HepG2 (cell line): ENCODE measurements around the gene ABCC10. TPM values are rescaled to one million over a fixed set of nuclear protein-coding genes. Genes with fewer than 3 reads are reported as not detected.

ENCODE experiments used
- FOXK1 ChIP-seq: sonication (generic); formaldehyde crosslinking; IDR thresholded peaks from 2 replicates; pipeline ENCODE4 v1.4.0; 2020; ENCODE audit warnings: low read depth, missing genetic modification reagents, borderline replicate concordance
- HDAC6 ChIP-seq: fragments of 200-600 bp; sonication (generic); IDR thresholded peaks from 2 replicates; pipeline ENCODE4 v1.7.0; 2017; ENCODE audit warnings: mild to moderate bottlenecking, antibody characterized with exemption, low read length, low read depth
- IRF2 ChIP-seq: IDR thresholded peaks from 2 replicates; pipeline ENCODE4 v1.6.1; 2018; ENCODE audit warnings: missing genetic modification reagents, missing compliant biosample characterization
- NAIF1 ChIP-seq: sonication (generic); formaldehyde crosslinking; IDR thresholded peaks from 2 replicates; pipeline ENCODE4 v1.5.0; 2020; ENCODE audit warnings: mild to moderate bottlenecking, missing genetic modification reagents, borderline replicate concordance
- NCOA2 ChIP-seq: sonication (generic); formaldehyde crosslinking; IDR thresholded peaks from 2 replicates; pipeline ENCODE4 v1.8.0; 2022; ENCODE audit warnings: inconsistent platforms
- NFYC ChIP-seq: IDR thresholded peaks from 2 replicates; pipeline ENCODE4 v1.6.1; 2016; ENCODE audit warnings: missing genetic modification reagents, missing compliant biosample characterization
- SCMH1 ChIP-seq: sonication (generic); formaldehyde crosslinking; IDR thresholded peaks from 2 replicates; pipeline ENCODE4 v1.9.0; 2021; ENCODE audit warnings: missing genetic modification reagents, mild to moderate bottlenecking, borderline replicate concordance
- SIN3A ChIP-seq: IDR thresholded peaks from 2 replicates; pipeline ENCODE4 v1.6.1; 2011; ENCODE audit warnings: low read depth, mild to moderate bottlenecking, control low read depth, low read length, borderline replicate concordance
- SP5 ChIP-seq: IDR thresholded peaks from 2 replicates; pipeline ENCODE4 v1.6.1; 2016; ENCODE audit warnings: low read depth, borderline replicate concordance
- TARDBP ChIP-seq: sonication (generic); formaldehyde crosslinking; IDR thresholded peaks from 2 replicates; pipeline ENCODE4 v1.8.0; 2022; ENCODE audit warnings: mild to moderate bottlenecking, missing genetic modification reagents
- ZBTB8A ChIP-seq: sonication (generic); formaldehyde crosslinking; IDR thresholded peaks from 2 replicates; pipeline ENCODE4 v1.4.0; 2020; ENCODE audit warnings: mild to moderate bottlenecking, low read depth, missing genetic modification reagents, borderline replicate concordance
- ZFP41 ChIP-seq: sonication (generic); formaldehyde crosslinking; IDR thresholded peaks from 2 replicates; pipeline ENCODE4 v1.4.0; 2020; ENCODE audit warnings: mild to moderate bottlenecking, missing genetic modification reagents, borderline replicate concordance
- ZFP91 ChIP-seq: sonication (generic); formaldehyde crosslinking; IDR thresholded peaks from 2 replicates; pipeline ENCODE4 v1.9.0; 2022; ENCODE audit warnings: missing genetic modification reagents, mild to moderate bottlenecking, borderline replicate concordance
- ZMYM4 ChIP-seq: sonication (generic); formaldehyde crosslinking; IDR thresholded peaks from 2 replicates; pipeline ENCODE4 v1.8.1; 2023; ENCODE audit warnings: mild to moderate bottlenecking, missing genetic modification reagents
- ZNF124 ChIP-seq: sonication (generic); formaldehyde crosslinking; IDR thresholded peaks from 2 replicates; pipeline ENCODE4 v1.4.0; 2020; ENCODE audit warnings: missing genetic modification reagents
- ZNF18 ChIP-seq: sonication (generic); formaldehyde crosslinking; IDR thresholded peaks from 2 replicates; pipeline ENCODE4 v1.8.0; 2022; ENCODE audit warnings: mild to moderate bottlenecking, missing genetic modification reagents; ENCODE audit not compliant: insufficient replicate concordance
- ZNF331 ChIP-seq: sonication (generic); formaldehyde crosslinking; IDR thresholded peaks from 2 replicates; pipeline ENCODE4 v1.4.0; 2020; ENCODE audit warnings: missing genetic modification reagents
- ZNF333 ChIP-seq: sonication (generic); formaldehyde crosslinking; IDR thresholded peaks from 2 replicates; pipeline ENCODE4 v1.4.0; 2020; ENCODE audit warnings: mild to moderate bottlenecking, missing genetic modification reagents, borderline replicate concordance
- ZNF577 ChIP-seq: sonication (generic); formaldehyde crosslinking; IDR thresholded peaks from 2 replicates; pipeline ENCODE4 v1.4.0; 2020; ENCODE audit warnings: mild to moderate bottlenecking, low read depth, missing genetic modification reagents, borderline replicate concordance
- polyA plus RNA-seq, 8 experiments: library from polyadenylated mRNA; depleted of rRNA in 3 of 8; stranded (reverse) in 7 of 8; unstranded in 1 of 8; fragments of >200 nt; fragmentation: Illumina TruSeq in 4 of 8; extraction: Trizol in 4 of 8; gene quantifications; 2 replicates each; pipeline versions ENCODE4 v1.2.1 to v1.2.3, GENCODE V29; 2011 to 2016; ENCODE audit warnings: low read depth in 4 of 8, missing spikeins in 1 of 8, mixed read lengths in 1 of 8; ENCODE audit not compliant: insufficient read depth in 1 of 8
- total RNA-seq, 5 experiments: library from RNA; depleted of rRNA; stranded (reverse); fragments of >200 nt; fragmentation: Illumina TruSeq; extraction: Trizol; gene quantifications; 2 replicates each; pipeline ENCODE4 v1.2.3, GENCODE V29; 2016; ENCODE audit warnings: low read depth in 1 of 5
- TF ChIP-seq, protein P1 (sequence below): sonication (generic); formaldehyde crosslinking; IDR thresholded peaks from 2 replicates; pipeline ENCODE4 v1.4.0; 2020; ENCODE audit warnings: missing genetic modification reagents, borderline replicate concordance
- TF ChIP-seq, protein P2 (sequence below): IDR thresholded peaks from 2 replicates; pipeline ENCODE4 v1.6.1; 2016; ENCODE audit warnings: mild to moderate bottlenecking, missing biosample characterization, missing genetic modification reagents
- TF ChIP-seq, protein P3 (sequence below): sonication (generic); formaldehyde crosslinking; IDR thresholded peaks from 2 replicates; pipeline ENCODE4 v1.5.0; 2020; ENCODE audit warnings: missing genetic modification reagents

Gene ABCC10
- total and polyA plus RNA-seq, 2 of the 13 experiments (the other 11 are each of a cell fraction or from before 2014, with no cell fraction given): 16.0 to 24.3 TPM

DNA sequence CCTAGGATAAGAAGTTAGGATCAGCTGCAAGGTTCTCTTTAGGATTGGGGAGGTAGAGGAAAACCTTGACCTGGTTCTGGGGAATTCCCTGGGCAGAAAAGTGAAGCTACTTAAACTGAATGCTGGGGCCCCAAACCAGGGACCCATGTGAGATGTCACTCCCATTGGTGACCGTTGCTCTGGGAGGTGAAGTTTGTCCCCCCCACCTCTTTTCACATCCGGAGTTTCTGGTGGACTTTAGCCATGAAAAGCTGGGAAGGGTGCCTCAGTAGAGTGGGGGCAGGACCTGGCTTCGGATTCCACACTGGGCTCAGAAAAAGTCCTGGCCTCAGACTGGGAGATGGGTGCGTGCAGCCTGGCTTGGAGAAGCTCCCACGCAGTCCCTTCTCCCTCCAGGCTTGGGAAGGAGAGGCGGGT is 63.2 kb downstream of the ABCC10 start (continued):
- TF ChIP-seq NCOA2 (CRISPR knock-in tag) (peak; percentile 77), HDAC6 (no peak), ZFP91 (CRISPR knock-in tag) (no peak), SIN3A (no peak; the same call in 1 of the 2 replicates), ZNF333 (no peak), FOXK1 (CRISPR knock-in tag) (no peak), IRF2 (CRISPR knock-in tag) (no peak), NFYC (CRISPR knock-in tag) (no peak; the same call in 1 of the 2 replicates), TARDBP (CRISPR knock-in tag) (no peak), ZMYM4 (CRISPR knock-in tag) (no peak), ZNF331 (CRISPR knock-in tag) (peak; percentile 47), ZNF18 (CRISPR knock-in tag) (peak; percentile 14), NAIF1 (CRISPR knock-in tag) (no peak), ZNF124 (peak; percentile 68; the same call in 1 of the 2 replicates), SP5 (CRISPR knock-in tag) (peak; percentile 57; the same call in 1 of the 2 replicates), ZNF577 (CRISPR knock-in tag) (no peak), ZBTB8A (no peak), SCMH1 (CRISPR knock-in tag) (no peak), ZFP41 (CRISPR knock-in tag) (no peak)
- TF ChIP-seq, protein P1, sequence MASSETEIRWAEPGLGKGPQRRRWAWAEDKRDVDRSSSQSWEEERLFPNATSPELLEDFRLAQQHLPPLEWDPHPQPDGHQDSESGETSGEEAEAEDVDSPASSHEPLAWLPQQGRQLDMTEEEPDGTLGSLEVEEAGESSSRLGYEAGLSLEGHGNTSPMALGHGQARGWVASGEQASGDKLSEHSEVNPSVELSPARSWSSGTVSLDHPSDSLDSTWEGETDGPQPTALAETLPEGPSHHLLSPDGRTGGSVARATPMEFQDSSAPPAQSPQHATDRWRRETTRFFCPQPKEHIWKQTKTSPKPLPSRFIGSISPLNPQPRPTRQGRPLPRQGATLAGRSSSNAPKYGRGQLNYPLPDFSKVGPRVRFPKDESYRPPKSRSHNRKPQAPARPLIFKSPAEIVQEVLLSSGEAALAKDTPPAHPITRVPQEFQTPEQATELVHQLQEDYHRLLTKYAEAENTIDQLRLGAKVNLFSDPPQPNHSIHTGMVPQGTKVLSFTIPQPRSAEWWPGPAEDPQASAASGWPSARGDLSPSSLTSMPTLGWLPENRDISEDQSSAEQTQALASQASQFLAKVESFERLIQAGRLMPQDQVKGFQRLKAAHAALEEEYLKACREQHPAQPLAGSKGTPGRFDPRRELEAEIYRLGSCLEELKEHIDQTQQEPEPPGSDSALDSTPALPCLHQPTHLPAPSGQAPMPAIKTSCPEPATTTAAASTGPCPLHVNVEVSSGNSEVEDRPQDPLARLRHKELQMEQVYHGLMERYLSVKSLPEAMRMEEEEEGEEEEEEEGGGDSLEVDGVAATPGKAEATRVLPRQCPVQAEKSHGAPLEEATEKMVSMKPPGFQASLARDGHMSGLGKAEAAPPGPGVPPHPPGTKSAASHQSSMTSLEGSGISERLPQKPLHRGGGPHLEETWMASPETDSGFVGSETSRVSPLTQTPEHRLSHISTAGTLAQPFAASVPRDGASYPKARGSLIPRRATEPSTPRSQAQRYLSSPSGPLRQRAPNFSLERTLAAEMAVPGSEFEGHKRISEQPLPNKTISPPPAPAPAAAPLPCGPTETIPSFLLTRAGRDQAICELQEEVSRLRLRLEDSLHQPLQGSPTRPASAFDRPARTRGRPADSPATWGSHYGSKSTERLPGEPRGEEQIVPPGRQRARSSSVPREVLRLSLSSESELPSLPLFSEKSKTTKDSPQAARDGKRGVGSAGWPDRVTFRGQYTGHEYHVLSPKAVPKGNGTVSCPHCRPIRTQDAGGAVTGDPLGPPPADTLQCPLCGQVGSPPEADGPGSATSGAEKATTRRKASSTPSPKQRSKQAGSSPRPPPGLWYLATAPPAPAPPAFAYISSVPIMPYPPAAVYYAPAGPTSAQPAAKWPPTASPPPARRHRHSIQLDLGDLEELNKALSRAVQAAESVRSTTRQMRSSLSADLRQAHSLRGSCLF (CRISPR knock-in tag): no peak
- TF ChIP-seq, protein P2, sequence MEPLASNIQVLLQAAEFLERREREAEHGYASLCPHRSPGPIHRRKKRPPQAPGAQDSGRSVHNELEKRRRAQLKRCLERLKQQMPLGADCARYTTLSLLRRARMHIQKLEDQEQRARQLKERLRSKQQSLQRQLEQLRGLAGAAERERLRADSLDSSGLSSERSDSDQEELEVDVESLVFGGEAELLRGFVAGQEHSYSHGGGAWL (CRISPR knock-in tag): no peak
- TF ChIP-seq, protein P3, sequence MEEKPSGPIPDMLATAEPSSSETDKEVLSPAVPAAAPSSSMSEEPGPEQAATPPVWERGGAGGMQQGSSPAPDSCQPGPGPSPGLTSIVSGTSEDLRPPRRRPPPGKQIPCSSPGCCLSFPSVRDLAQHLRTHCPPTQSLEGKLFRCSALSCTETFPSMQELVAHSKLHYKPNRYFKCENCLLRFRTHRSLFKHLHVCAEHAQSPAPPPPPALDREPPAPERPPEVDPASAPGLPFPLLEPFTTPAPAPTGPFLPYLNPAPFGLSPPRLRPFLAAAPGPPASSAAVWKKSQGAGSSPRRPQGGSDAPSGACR: no peak
